ACC112 (cell line): ENCODE data around the gene MTNR1A.

Experiments used
- H2AFZ ChIP-seq: fragments of 200-600 bp; sonication (generic); one replicate; pipeline ENCODE4 v1.6.0; 2017; ENCODE audit warnings: antibody characterized with exemption, low read length; ENCODE audit not compliant: unreplicated experiment
- H3K27ac ChIP-seq: fragments of 200-600 bp; sonication (generic); 2 replicates; pipeline ENCODE4 v1.5.1; 2014; ENCODE audit warnings: low read depth, mild to moderate bottlenecking, antibody characterized with exemption, low read length, moderate library complexity
- H3K27me3 ChIP-seq: fragments of 200-600 bp; sonication (generic); 2 replicates; pipeline ENCODE4 v1.6.1; 2014; ENCODE audit warnings: mild to moderate bottlenecking, antibody characterized with exemption, low read length, moderate library complexity, mixed read lengths; ENCODE audit not compliant: insufficient read depth
- H3K36me3 ChIP-seq: fragments of 200-600 bp; sonication (generic); 2 replicates; pipeline ENCODE4 v1.6.1; 2016; ENCODE audit warnings: mild to moderate bottlenecking, antibody characterized with exemption, low read length, moderate library complexity, mixed read lengths; ENCODE audit not compliant: insufficient read depth
- H3K4me1 ChIP-seq: fragments of 200-600 bp; sonication (generic); one replicate; pipeline ENCODE4 v1.6.1; 2016; ENCODE audit warnings: low read length, mixed read lengths; ENCODE audit not compliant: insufficient read depth, unreplicated experiment, control insufficient read depth
- H3K4me3 ChIP-seq: fragments of 200-600 bp; sonication (generic); 2 replicates; pipeline ENCODE4 v1.5.1; 2014; ENCODE audit warnings: mild to moderate bottlenecking, low read depth, low read length
- H3K79me2 ChIP-seq: fragments of 200-600 bp; sonication (generic); one replicate; pipeline ENCODE4 v1.6.0; 2016; ENCODE audit warnings: low read length; ENCODE audit not compliant: control insufficient read depth, unreplicated experiment, insufficient read depth

The MTNR1A gene

DNA sequence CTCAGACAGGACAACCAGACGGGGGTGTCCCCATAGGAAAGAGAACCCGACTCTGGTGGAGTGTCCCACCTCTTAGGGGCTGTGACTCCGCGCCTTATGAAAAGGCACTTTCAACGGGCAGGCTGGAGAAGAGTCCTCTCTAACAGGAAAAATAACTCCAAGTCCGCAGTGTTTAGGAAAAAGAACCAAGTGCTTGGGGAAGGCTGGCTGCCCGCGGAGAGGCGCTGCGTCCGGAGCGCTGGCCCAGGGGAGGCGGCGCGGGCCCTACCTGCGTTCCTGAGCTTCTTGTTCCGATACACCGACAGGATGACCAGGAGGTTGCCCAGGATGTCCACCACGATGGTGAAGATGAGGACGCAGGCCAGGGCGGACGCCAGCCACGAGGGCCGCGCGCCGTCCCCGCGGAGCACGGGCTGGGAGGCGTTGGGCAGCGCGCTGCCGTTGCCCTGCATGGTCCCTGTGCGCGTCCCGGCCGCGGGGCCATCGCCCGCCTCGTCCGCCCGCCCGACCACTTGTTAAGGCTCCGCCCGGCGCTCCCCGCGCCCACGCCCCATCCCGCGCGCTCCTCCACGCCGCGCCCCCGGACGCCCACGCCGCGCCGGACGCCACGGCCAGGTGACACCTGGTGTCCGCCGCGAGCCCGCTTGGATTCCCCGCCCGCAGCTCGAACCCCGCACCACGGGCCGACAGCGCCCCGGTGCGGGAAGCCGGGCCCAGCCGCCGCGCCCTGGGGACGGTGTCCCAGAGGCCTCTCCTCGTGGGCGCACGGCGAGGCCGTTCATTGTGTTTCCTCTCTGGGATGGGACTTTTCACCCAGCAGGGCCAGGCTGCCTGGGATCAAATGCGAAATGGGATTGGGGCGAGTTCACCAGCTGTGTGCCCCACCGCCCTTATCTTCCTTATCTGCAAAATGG is at the start of gene MTNR1A:
TSS of gene MTNR1A (minus strand) at position 654 of the 914 bp plus-strand sequence. CDS start at position 452, 202 bp downstream.
- H3K36me3 ChIP-seq = no peaks in the 10 kb centered on the region
- H3K27ac ChIP-seq = no peak within 1 kb of the TSS
- peaks cover 80% of the 10 kb centered on the region for H3K27me3 ChIP-seq
- H3K4me3 ChIP-seq = peak within 1 kb of the TSS; percentile 66
- peaks cover 15% of the 10 kb centered on the region for H3K4me1 ChIP-seq
- no peaks in the 10 kb centered on the region for H3K79me2 ChIP-seq
- H2AFZ ChIP-seq = peak within 1 kb of the TSS; percentile 32

GRCh38 chr4:186604124-186604807 is 48.9 kb upstream of the MTNR1A start:
- Histone ChIP-seq H3K79me2 (no peaks in the 10 kb centered on the region), H2AFZ (no peak overlapping the region), H3K27me3 (no peaks in the 10 kb centered on the region), H3K36me3 (peaks cover 33% of the 10 kb centered on the region), H3K4me3 (no peak overlapping the region), H3K4me1 (no peaks in the 10 kb centered on the region), H3K27ac (no peak overlapping the region)

GRCh38 chr4:186602978-186603377 is 47.6 kb upstream of the MTNR1A start:
- H3K79me2 ChIP-seq = no peaks in the 10 kb centered on the region
- H3K4me3 ChIP-seq = no peak overlapping the region
- H3K36me3 ChIP-seq = peaks cover 25% of the 10 kb centered on the region
- H3K27ac ChIP-seq = no peak overlapping the region
- no peaks in the 10 kb centered on the region for H3K4me1 ChIP-seq
- H3K27me3 ChIP-seq = no peaks in the 10 kb centered on the region
- H2AFZ ChIP-seq = no peak overlapping the region

- Histone ChIP-seq H3K79me2 (no peaks in the 10 kb centered on the region), H3K36me3 (peaks cover 33% of the 10 kb centered on the region), H3K4me3 (no peak overlapping the region), H3K27me3 (no peaks in the 10 kb centered on the region), H3K4me1 (no peaks in the 10 kb centered on the region), H3K27ac (no peak overlapping the region), H2AFZ (no peak overlapping the region)
Measured at GRCh38 chr4:186599483-186599882, 44.1 kb upstream of the MTNR1A start.

GRCh38 chr4:186598686-186599085 is 43.3 kb upstream of the MTNR1A start:
- Histone ChIP-seq H3K79me2 (no peaks in the 10 kb centered on the region), H3K27ac (no peak overlapping the region), H3K4me3 (no peak overlapping the region), H3K36me3 (peaks cover 25% of the 10 kb centered on the region), H2AFZ (no peak overlapping the region), H3K4me1 (no peaks in the 10 kb centered on the region), H3K27me3 (no peaks in the 10 kb centered on the region)

DNA sequence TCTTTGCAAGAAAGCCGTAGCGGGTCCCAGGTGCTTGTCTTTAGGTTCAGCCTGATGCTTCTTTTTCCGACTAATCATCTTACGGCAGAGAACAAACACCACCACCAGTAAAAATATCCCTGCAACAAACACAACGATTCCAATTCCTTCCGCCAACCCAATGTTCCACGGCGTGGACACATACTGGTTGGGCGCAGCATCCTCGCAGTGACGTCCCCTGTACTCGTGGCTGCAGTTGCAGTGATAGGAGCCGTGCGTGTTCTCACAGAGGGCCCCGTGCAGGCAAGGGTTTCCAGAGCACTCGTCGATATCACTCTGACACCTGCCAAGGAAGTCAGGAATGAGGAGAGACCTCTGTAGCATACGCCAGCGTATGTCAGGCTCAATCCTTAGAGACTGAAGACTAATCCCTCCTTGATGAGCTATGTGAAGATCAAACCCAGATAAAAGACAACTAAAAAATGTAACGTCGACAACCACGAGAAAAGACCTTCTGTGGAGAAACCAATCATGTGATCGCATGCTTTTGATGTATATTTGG is 41.6 kb upstream of the MTNR1A start:
- Histone ChIP-seq H3K27ac (no peak overlapping the region), H3K4me3 (no peak overlapping the region), H3K27me3 (no peaks in the 10 kb centered on the region), H3K4me1 (no peaks in the 10 kb centered on the region), H3K36me3 (peaks cover 18% of the 10 kb centered on the region), H3K79me2 (no peaks in the 10 kb centered on the region), H2AFZ (no peak overlapping the region)

DNA sequence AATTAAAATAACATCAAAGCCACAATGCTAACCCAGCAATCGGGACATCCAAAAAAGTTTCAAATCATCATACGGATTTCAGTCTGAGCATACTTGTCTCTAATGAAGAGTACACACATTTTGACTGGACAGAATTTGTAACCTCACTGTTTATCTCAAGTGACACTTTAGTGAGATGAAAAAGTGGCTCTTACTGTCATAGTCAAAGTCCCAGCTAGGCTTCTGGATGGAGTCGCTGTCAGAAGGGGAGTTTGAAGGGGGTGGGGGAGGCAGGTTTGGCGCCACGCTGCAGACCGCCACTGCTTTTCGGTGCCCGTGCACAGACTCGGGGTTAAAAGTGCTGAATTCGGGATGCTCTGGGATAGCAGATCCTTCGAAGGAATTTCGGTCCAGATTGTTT is 41.0 kb upstream of the MTNR1A start:
- H3K4me3 ChIP-seq = no peak overlapping the region
- peaks cover 18% of the 10 kb centered on the region for H3K36me3 ChIP-seq
- no peaks in the 10 kb centered on the region for H3K4me1 ChIP-seq
- H3K79me2 ChIP-seq = no peaks in the 10 kb centered on the region
- H3K27me3 ChIP-seq = no peaks in the 10 kb centered on the region
- no peak overlapping the region for H3K27ac ChIP-seq
- no peak overlapping the region for H2AFZ ChIP-seq

DNA sequence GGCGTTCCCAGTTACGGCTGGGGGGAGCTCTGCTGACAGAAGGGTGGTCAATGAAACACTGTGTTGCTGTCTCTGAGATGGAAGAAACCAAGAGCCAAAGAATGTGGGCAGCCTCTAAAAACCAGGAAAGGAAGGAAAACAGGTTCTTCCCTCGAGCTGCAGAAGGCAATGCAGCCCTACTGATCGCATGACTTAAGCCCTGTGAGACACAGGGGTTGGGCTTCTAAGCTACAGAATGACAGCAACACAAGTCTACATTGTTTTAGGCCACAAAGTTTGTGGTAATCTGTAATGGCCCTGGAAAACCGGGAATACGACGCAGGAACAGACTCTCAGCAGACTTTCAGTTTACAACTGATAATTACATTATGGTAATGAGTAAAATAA is 38.2 kb upstream of the MTNR1A start:
- Histone ChIP-seq H3K36me3 (peaks cover 18% of the 10 kb centered on the region), H3K4me3 (no peak overlapping the region), H3K4me1 (no peaks in the 10 kb centered on the region), H2AFZ (no peak overlapping the region), H3K27me3 (no peaks in the 10 kb centered on the region), H3K79me2 (no peaks in the 10 kb centered on the region), H3K27ac (no peak overlapping the region)

- Histone ChIP-seq H2AFZ (no peak overlapping the region), H3K27ac (no peak overlapping the region), H3K4me3 (no peak overlapping the region), H3K4me1 (no peaks in the 10 kb centered on the region), H3K79me2 (no peaks in the 10 kb centered on the region), H3K27me3 (no peaks in the 10 kb centered on the region), H3K36me3 (peaks cover 21% of the 10 kb centered on the region)
Measured at GRCh38 chr4:186592966-186593586, 37.7 kb upstream of the MTNR1A start.

DNA sequence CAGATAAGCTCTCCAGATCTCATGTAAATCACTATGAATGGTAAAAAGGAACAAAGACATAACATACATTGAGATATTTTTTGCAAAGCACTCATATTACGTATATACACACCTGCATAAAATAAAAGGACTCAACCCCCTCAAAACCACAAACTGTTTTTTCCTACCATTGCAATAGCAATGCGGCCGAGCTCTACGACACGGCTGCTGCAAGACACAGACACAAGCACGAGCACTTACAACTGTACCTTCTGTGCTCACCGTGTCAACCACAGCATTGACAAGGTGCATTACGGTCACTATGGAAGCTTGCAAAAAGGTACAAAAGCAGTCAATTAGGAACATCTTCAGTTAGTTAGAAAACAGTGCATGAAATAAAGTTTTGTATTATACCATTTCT is 37.1 kb upstream of the MTNR1A start:
- H3K27me3 ChIP-seq = no peaks in the 10 kb centered on the region
- H3K79me2 ChIP-seq = no peaks in the 10 kb centered on the region
- H3K36me3 ChIP-seq = peaks cover 21% of the 10 kb centered on the region
- H3K27ac ChIP-seq = no peak overlapping the region
- no peak overlapping the region for H3K4me3 ChIP-seq
- no peak overlapping the region for H2AFZ ChIP-seq
- H3K4me1 ChIP-seq = no peaks in the 10 kb centered on the region
